GM12878 (cell line): Measurements from ENCODE around the gene GALNT6. TPM values are rescaled to one million over a fixed set of nuclear protein-coding genes. Genes with fewer than 3 reads are reported as not detected.

Source experiments
- ATAC-seq: fragments of 200-7000 bp; cut with Tn5 transposase; 3 replicates; pipeline ENCODE4 v1.9.1; 2020; ENCODE audit warnings: mild to moderate bottlenecking, moderate library complexity
- BruUV-seq: library from RNA; stranded (reverse); fragments of 400-500 nt; replicated peaks from 2 replicates; lab custom pipeline; 2021; lab: Mats Ljungman, UMichigan
- CTCF ChIA-PET: fragments of 300-600 bp; sonication (Branson Sonifier 250); formaldehyde crosslinking; extraction: SDS; loops from one replicate; lab custom pipeline; 2021; ENCODE audit warnings: inconsistent platforms; lab: Yijun Ruan, JAX
- POLR2A ChIA-PET: fragments of 350-600 bp; formaldehyde crosslinking; extraction: SDS; loops from one replicate; lab custom pipeline; 2021; ENCODE audit warnings: inconsistent platforms; lab: Charles Lee
- RAD21 ChIA-PET: fragments of 300-600 bp; sonication (Branson Sonifier 250); formaldehyde crosslinking; loops from one replicate; lab custom pipeline; 2023; ENCODE audit warnings: antibody characterized with exemption; ENCODE audit not compliant: unreplicated experiment; lab: Charles Lee
- SMC1A ChIA-PET: fragments of 300-600 bp; sonication (Branson Sonifier 250); formaldehyde crosslinking; loops from one replicate; lab custom pipeline; 2023; ENCODE audit not compliant: unreplicated experiment, uncharacterized antibody; lab: Charles Lee
- DNase-seq: peaks from one replicate; pipeline ENCODE4 v3.0.0-alpha.2; 2011; ENCODE audit warnings: low read depth, low spot score
- FAIRE-seq: peaks from 3 replicates; lab custom pipeline; 2011; peaks lifted over from hg19 to GRCh38; lab: Jason Lieb, UNC
- H2AFZ ChIP-seq: 2 replicates; pipeline ENCODE4 v1.6.0; 2011; ENCODE audit warnings: low read depth, low read length, control low read depth; ENCODE audit not compliant: control insufficient read depth
- H3K27ac ChIP-seq: 2 replicates; pipeline ENCODE4 v1.5.1; 2011; ENCODE audit warnings: control low read depth; ENCODE audit not compliant: control insufficient read depth, insufficient read depth
- H3K27me3 ChIP-seq, 2 experiments: replicated peaks in 1 of 2; 2 replicates each; pipeline versions ENCODE4 v1.6.0 to v1.6.1; 2011; ENCODE audit warnings: low read length in 1 of 2; ENCODE audit not compliant: control insufficient read depth in 2 of 2, insufficient read depth in 2 of 2
- H3K36me3 ChIP-seq, 2 experiments: 2 replicates each; pipeline ENCODE4 v1.5.1; 2011; ENCODE audit warnings: low read length in 1 of 2; ENCODE audit not compliant: control insufficient read depth in 2 of 2, insufficient read depth in 2 of 2
- H3K4me1 ChIP-seq: 2 replicates; pipeline ENCODE4 v1.6.1; 2011; ENCODE audit warnings: mild to moderate bottlenecking, low read length, moderate library complexity, mixed read lengths; ENCODE audit not compliant: control insufficient read depth, insufficient read depth
- H3K4me2 ChIP-seq: 2 replicates; pipeline ENCODE4 v1.6.0; 2011; ENCODE audit warnings: control low read depth; ENCODE audit not compliant: control insufficient read depth, insufficient read depth
- H3K4me3 ChIP-seq: fragments of 200-600 bp; sonication (generic); 2 replicates; pipeline ENCODE4 v1.5.1; 2016
- H3K79me2 ChIP-seq: 2 replicates; pipeline ENCODE4 v1.6.0; 2011; ENCODE audit warnings: low read length; ENCODE audit not compliant: control insufficient read depth, insufficient read depth
- H3K9ac ChIP-seq: 2 replicates; pipeline ENCODE4 v1.8.0; 2011; ENCODE audit warnings: low read length, control low read depth, mixed read lengths; ENCODE audit not compliant: control insufficient read depth, insufficient read depth
- H3K9me3 ChIP-seq: replicated peaks from 3 replicates; pipeline ENCODE4 v1.5.1; 2011; ENCODE audit warnings: mild to moderate bottlenecking, low read length; ENCODE audit not compliant: control insufficient read depth, insufficient read depth
- H4K20me1 ChIP-seq: 2 replicates; pipeline ENCODE4 v1.6.0; 2011; ENCODE audit not compliant: control insufficient read depth, insufficient read depth
- BCL11A ChIP-seq: IDR thresholded peaks from 2 replicates; pipeline ENCODE4 v1.6.1; 2011; ENCODE audit warnings: low read depth, low read length
- CBX5 ChIP-seq: sonication (generic); IDR thresholded peaks from 2 replicates; pipeline ENCODE4 v1.6.1; 2016; ENCODE audit warnings: low read depth, moderate library complexity, mild to moderate bottlenecking, inconsistent platforms
- ESRRA ChIP-seq: IDR thresholded peaks from 2 replicates; pipeline ENCODE4 v1.6.1; 2012; ENCODE audit warnings: mild to moderate bottlenecking, low read length, improper control_type of control experiment
- FOXK2 ChIP-seq: fragments of 450-650 bp; IDR thresholded peaks from 2 replicates; pipeline ENCODE4 v1.6.1; 2017; ENCODE audit warnings: mild to moderate bottlenecking, moderate library complexity
- HCFC1 ChIP-seq: fragments of 150-350 bp; IDR thresholded peaks from 2 replicates; pipeline ENCODE4 v1.6.1; 2014; ENCODE audit warnings: low read length
- POLR2A ChIP-seq: IDR thresholded peaks from 2 replicates; pipeline ENCODE4 v1.6.1; 2011; ENCODE audit warnings: low read depth, mild to moderate bottlenecking, low read length
- RBBP5 ChIP-seq: fragments of 200-600 bp; sonication (generic); conservative IDR thresholded peaks from 2 replicates; pipeline ENCODE4 v1.6.1; 2016
- SMAD5 ChIP-seq: IDR thresholded peaks from 2 replicates; pipeline ENCODE4 v1.6.1; 2016; ENCODE audit warnings: antibody characterized with exemption, low read depth
- TCF12 ChIP-seq: IDR thresholded peaks from 2 replicates; pipeline ENCODE4 v1.6.1; 2011; ENCODE audit warnings: low read depth, mild to moderate bottlenecking, low read length
- ZNF207 ChIP-seq: fragments of 450-650 bp; IDR thresholded peaks from 2 replicates; pipeline ENCODE4 v1.6.1; 2014; ENCODE audit warnings: antibody characterized with exemption, mild to moderate bottlenecking, borderline replicate concordance
- ZNF217 ChIP-seq: fragments of 450-650 bp; IDR thresholded peaks from 2 replicates; pipeline ENCODE4 v1.6.1; 2017; ENCODE audit warnings: antibody characterized with exemption, mild to moderate bottlenecking
- ZNF274 ChIP-seq: IDR thresholded peaks from one replicate; pipeline ENCODE4 v1.8.0; 2011; ENCODE audit not compliant: insufficient read length, insufficient read depth
- WGBS: methylation state at CpG from one replicate; pipeline ENCODE4 v1.1.6; 2016; ENCODE audit warnings: low lambda C conversion rate; ENCODE audit not compliant: insufficient replicate concordance, insufficient coverage; ENCODE audit errors: missing lambda C conversion rate; 5-methylcytosine and 5-hydroxymethylcytosine counted together
- in situ Hi-C: fragments of 300-500 bp; cut with MboI; formaldehyde crosslinking; loops from 9 replicates; pipeline ENCODE4 v1.14.3; 2018; ENCODE audit warnings: mixed read lengths
- intact Hi-C: fragments of 100-400 bp; cut with micrococcal nuclease; formaldehyde crosslinking; loops from one replicate; pipeline ENCODE4 v1.14.2; 2022; ENCODE audit not compliant: unreplicated experiment
- polyA plus RNA-seq, 11 experiments: library from polyadenylated mRNA; depleted of rRNA in 4 of 11; unstranded in 6 of 11; stranded (reverse) in 5 of 11; fragments of >200 nt; fragmentation: Nextera tagmentation in 4 of 11; fragmentation: Illumina TruSeq in 1 of 11; extraction: Ambion mirVana in 4 of 11; extraction: Trizol in 1 of 11; gene quantifications; 1 replicate in 1 of 11; 2 replicates in 10 of 11; pipeline versions ENCODE4 v1.2.1 to v1.2.3, GENCODE V29; 2011 to 2016; ENCODE audit warnings: inconsistent platforms in 2 of 11, missing spikeins in 2 of 11, low read depth in 1 of 11
- total RNA-seq, 4 experiments: library from RNA; depleted of rRNA in 3 of 4; stranded (reverse); fragments of >200 nt in 3 of 4; fragmentation: Illumina TruSeq in 1 of 4; extraction: Trizol in 1 of 4; gene quantifications; 2 replicates each; pipeline versions ENCODE4 v1.2.1 to v1.2.3, GENCODE V29; 2013 to 2021
- TF ChIP-seq, protein P1 (sequence below): IDR thresholded peaks from 2 replicates; pipeline ENCODE4 v1.6.1; 2011; ENCODE audit warnings: low read depth, low read length, improper control_type of control experiment, borderline replicate concordance
- TF ChIP-seq, protein P2 (sequence below): fragments of 450-650 bp; IDR thresholded peaks from 2 replicates; pipeline ENCODE4 v1.6.1; 2017; ENCODE audit warnings: antibody characterized with exemption, mild to moderate bottlenecking, moderate library complexity
- TF ChIP-seq, protein P3 (sequence below): fragments of 450-650 bp; IDR thresholded peaks from 2 replicates; pipeline ENCODE4 v1.6.1; 2016; ENCODE audit warnings: mild to moderate bottlenecking, moderate library complexity, borderline replicate concordance

Gene GALNT6
- total and polyA plus RNA-seq, 10 of the 15 experiments (the other 5 are each of a cell fraction or from before 2014, with no cell fraction given), result 6.6 to 40.4 (median 23.7) TPM

DNA sequence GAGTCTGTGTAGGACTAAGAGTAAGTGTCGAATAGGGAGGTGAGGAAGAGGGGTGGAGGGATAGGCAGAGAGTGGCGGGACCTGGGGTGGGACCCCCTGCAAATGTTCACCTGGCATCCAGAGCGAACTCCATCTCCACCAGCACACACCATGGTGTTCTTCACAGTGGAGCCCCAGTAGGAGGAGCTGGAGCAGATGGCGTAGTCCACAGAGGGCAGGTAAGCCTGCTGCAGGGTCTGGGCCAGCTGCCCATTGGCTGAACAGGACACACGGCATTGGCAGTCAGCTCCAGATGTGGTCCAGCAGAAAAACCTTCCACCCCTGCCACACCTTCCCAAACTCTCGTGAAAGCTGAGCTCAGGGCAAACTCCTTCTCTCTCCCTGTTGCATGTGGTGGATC is 51.5 kb downstream of the GALNT6 start:
- Histone ChIP-seq H3K4me1 (peaks cover 20% of the 10 kb centered on the region), H3K27me3 (no peaks in the 10 kb centered on the region), H3K9ac (no peak overlapping the region), H3K36me3 (no peaks in the 10 kb centered on the region), H3K4me2 (no peak overlapping the region), H3K4me3 (no peak overlapping the region), H3K9me3 (no peaks in the 10 kb centered on the region), H3K27ac (no peak overlapping the region), H2AFZ (no peak overlapping the region), H4K20me1 (no peaks in the 10 kb centered on the region), H3K79me2 (no peaks in the 10 kb centered on the region)
- no TSS peak for BruUV-seq
- ChIA-PET RAD21 (interaction anchor here (1.4 to 3.9 kb wide), 9 partner anchors 11 to 575 kb away, joined by 3 to 49 read pairs (median 19); partner anchors contain the start of genes ATF1, LETMD1, SLC11A2 and SMAGP), POLR2A (interaction anchor here (0.7 kb wide), 1 partner anchor 35 kb away, joined by 6 read pairs; no protein-coding TSS in a partner anchor), SMC1A (interaction anchor here (0.9 to 4.4 kb wide), 7 partner anchors 11 to 414 kb away, joined by 5 to 67 read pairs (median 27); partner anchors contain the start of genes BIN2 and SMAGP), CTCF (interaction anchor here (1.2 to 6.5 kb wide), 9 partner anchors 13 to 1261 kb away, joined by 3 to 93 read pairs (median 40); partner anchors contain the start of genes LETMD1 and SMAGP)
- intact Hi-C loops (loop anchor here (2.0 kb wide), 1 partner anchor 293 kb away; no protein-coding TSS in a partner anchor), in situ Hi-C loops (loop anchor here (5.0 kb wide), 2 partner anchors 72 to 292 kb away; partner anchors contain the start of gene LETMD1)
- DNase-seq (no peak), ATAC-seq (no peak), FAIRE-seq (no peak)
- WGBS, result 61% methylated on average over 6 of the region's 6 CpGs
- TF ChIP-seq HCFC1 (no peak), RBBP5 (no peak), ESRRA (no peak), ZNF274 (no peak), ZNF217 (no peak), BCL11A (no peak), TCF12 (no peak), ZNF207 (no peak), SMAD5 (no peak), FOXK2 (no peak), CBX5 (no peak), POLR2A (no peak)
- TF ChIP-seq, protein P1, sequence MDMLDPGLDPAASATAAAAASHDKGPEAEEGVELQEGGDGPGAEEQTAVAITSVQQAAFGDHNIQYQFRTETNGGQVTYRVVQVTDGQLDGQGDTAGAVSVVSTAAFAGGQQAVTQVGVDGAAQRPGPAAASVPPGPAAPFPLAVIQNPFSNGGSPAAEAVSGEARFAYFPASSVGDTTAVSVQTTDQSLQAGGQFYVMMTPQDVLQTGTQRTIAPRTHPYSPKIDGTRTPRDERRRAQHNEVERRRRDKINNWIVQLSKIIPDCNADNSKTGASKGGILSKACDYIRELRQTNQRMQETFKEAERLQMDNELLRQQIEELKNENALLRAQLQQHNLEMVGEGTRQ, result no peak
- TF ChIP-seq, protein P2, sequence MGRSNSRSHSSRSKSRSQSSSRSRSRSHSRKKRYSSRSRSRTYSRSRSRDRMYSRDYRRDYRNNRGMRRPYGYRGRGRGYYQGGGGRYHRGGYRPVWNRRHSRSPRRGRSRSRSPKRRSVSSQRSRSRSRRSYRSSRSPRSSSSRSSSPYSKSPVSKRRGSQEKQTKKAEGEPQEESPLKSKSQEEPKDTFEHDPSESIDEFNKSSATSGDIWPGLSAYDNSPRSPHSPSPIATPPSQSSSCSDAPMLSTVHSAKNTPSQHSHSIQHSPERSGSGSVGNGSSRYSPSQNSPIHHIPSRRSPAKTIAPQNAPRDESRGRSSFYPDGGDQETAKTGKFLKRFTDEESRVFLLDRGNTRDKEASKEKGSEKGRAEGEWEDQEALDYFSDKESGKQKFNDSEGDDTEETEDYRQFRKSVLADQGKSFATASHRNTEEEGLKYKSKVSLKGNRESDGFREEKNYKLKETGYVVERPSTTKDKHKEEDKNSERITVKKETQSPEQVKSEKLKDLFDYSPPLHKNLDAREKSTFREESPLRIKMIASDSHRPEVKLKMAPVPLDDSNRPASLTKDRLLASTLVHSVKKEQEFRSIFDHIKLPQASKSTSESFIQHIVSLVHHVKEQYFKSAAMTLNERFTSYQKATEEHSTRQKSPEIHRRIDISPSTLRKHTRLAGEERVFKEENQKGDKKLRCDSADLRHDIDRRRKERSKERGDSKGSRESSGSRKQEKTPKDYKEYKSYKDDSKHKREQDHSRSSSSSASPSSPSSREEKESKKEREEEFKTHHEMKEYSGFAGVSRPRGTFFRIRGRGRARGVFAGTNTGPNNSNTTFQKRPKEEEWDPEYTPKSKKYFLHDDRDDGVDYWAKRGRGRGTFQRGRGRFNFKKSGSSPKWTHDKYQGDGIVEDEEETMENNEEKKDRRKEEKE, result no peak
- TF ChIP-seq, protein P3, sequence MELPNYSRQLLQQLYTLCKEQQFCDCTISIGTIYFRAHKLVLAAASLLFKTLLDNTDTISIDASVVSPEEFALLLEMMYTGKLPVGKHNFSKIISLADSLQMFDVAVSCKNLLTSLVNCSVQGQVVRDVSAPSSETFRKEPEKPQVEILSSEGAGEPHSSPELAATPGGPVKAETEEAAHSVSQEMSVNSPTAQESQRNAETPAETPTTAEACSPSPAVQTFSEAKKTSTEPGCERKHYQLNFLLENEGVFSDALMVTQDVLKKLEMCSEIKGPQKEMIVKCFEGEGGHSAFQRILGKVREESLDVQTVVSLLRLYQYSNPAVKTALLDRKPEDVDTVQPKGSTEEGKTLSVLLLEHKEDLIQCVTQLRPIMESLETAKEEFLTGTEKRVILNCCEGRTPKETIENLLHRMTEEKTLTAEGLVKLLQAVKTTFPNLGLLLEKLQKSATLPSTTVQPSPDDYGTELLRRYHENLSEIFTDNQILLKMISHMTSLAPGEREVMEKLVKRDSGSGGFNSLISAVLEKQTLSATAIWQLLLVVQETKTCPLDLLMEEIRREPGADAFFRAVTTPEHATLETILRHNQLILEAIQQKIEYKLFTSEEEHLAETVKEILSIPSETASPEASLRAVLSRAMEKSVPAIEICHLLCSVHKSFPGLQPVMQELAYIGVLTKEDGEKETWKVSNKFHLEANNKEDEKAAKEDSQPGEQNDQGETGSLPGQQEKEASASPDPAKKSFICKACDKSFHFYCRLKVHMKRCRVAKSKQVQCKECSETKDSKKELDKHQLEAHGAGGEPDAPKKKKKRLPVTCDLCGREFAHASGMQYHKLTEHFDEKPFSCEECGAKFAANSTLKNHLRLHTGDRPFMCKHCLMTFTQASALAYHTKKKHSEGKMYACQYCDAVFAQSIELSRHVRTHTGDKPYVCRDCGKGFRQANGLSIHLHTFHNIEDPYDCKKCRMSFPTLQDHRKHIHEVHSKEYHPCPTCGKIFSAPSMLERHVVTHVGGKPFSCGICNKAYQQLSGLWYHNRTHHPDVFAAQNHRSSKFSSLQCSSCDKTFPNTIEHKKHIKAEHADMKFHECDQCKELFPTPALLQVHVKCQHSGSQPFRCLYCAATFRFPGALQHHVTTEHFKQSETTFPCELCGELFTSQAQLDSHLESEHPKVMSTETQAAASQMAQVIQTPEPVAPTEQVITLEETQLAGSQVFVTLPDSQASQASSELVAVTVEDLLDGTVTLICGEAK, result no peak
